ENCODE results near the gene IFT43.
"Not testable (repeated sequence)": the region's sequence is repeated elsewhere in the genome, so short reads cannot be mapped to it uniquely, and the experiment has no call there.

The IFT43 gene

GRCh38 chr14:75993567-75994041 lies 8.0 kb downstream of the IFT43 start:
- Histone ChIP-seq H3K27ac (ENCODE audit: low read depth, low read length) (no peak overlapping the region), H3K4me3 (ENCODE audit: low read depth, low read length) (no peak overlapping the region), H2AFZ (ENCODE audit: low read length, unreplicated experiment) (no peak overlapping the region), H3K79me2 (ENCODE audit: control insufficient read depth, insufficient read depth, low read length, unreplicated experiment) (no peaks in the 10 kb centered on the region), H3K4me1 (ENCODE audit: control insufficient read depth, insufficient read depth, low read length, unreplicated experiment) (peaks cover 25% of the 10 kb centered on the region), H3K27me3 (ENCODE audit: insufficient read depth, low read length) (no peaks in the 10 kb centered on the region), H3K36me3 (ENCODE audit: insufficient read depth, low read length) (peaks cover 13% of the 10 kb centered on the region; the same call in 1 of the 2 replicates)

GRCh38 chr14:75995372-75996041 lies 9.9 kb downstream of the IFT43 start:
- H3K27me3 ChIP-seq (ENCODE audit: insufficient read depth, low read length) = no peaks in the 10 kb centered on the region
- peaks cover 13% of the 10 kb centered on the region for H3K4me1 ChIP-seq (ENCODE audit: control insufficient read depth, insufficient read depth, low read length, unreplicated experiment)
- peak overlapping the region; percentile 34 for H3K4me3 ChIP-seq (ENCODE audit: low read depth, low read length)
- peaks cover 19% of the 10 kb centered on the region; the same call in 1 of the 2 replicates for H3K36me3 ChIP-seq (ENCODE audit: insufficient read depth, low read length)
- no peak overlapping the region for H2AFZ ChIP-seq (ENCODE audit: low read length, unreplicated experiment)
- no peaks in the 10 kb centered on the region for H3K79me2 ChIP-seq (ENCODE audit: control insufficient read depth, insufficient read depth, low read length, unreplicated experiment)
- no peak overlapping the region for H3K27ac ChIP-seq (ENCODE audit: low read depth, low read length)

GRCh38 chr14:75996488-75996887 lies 10.9 kb downstream of the IFT43 start:
- Histone ChIP-seq H2AFZ (ENCODE audit: low read length, unreplicated experiment) (no peak overlapping the region), H3K79me2 (ENCODE audit: control insufficient read depth, insufficient read depth, low read length, unreplicated experiment) (no peaks in the 10 kb centered on the region), H3K27ac (ENCODE audit: low read depth, low read length) (no peak overlapping the region), H3K36me3 (ENCODE audit: insufficient read depth, low read length) (peaks cover 29% of the 10 kb centered on the region; the same call in 1 of the 2 replicates), H3K4me1 (ENCODE audit: control insufficient read depth, insufficient read depth, low read length, unreplicated experiment) (peaks cover 13% of the 10 kb centered on the region), H3K4me3 (ENCODE audit: low read depth, low read length) (no peak overlapping the region), H3K27me3 (ENCODE audit: insufficient read depth, low read length) (no peaks in the 10 kb centered on the region)

GRCh38 chr14:75999511-76000190 lies 14.1 kb downstream of the IFT43 start:
- peaks cover 39% of the 10 kb centered on the region for H3K36me3 ChIP-seq (ENCODE audit: insufficient read depth, low read length)
- no peak overlapping the region for H2AFZ ChIP-seq (ENCODE audit: low read length, unreplicated experiment)
- no peak overlapping the region for H3K27ac ChIP-seq (ENCODE audit: low read depth, low read length)
- no peak overlapping the region for H3K4me3 ChIP-seq (ENCODE audit: low read depth, low read length)
- H3K79me2 ChIP-seq (ENCODE audit: control insufficient read depth, insufficient read depth, low read length, unreplicated experiment) = no peaks in the 10 kb centered on the region
- peaks cover 13% of the 10 kb centered on the region for H3K4me1 ChIP-seq (ENCODE audit: control insufficient read depth, insufficient read depth, low read length, unreplicated experiment)
- no peaks in the 10 kb centered on the region for H3K27me3 ChIP-seq (ENCODE audit: insufficient read depth, low read length)

- Histone ChIP-seq H3K4me1 (ENCODE audit: control insufficient read depth, insufficient read depth, low read length, unreplicated experiment) (no peaks in the 10 kb centered on the region), H3K27me3 (ENCODE audit: insufficient read depth, low read length) (no peaks in the 10 kb centered on the region), H3K79me2 (ENCODE audit: control insufficient read depth, insufficient read depth, low read length, unreplicated experiment) (no peaks in the 10 kb centered on the region), H2AFZ (ENCODE audit: low read length, unreplicated experiment) (no peak overlapping the region), H3K36me3 (ENCODE audit: insufficient read depth, low read length) (peaks cover 43% of the 10 kb centered on the region), H3K4me3 (ENCODE audit: low read depth, low read length) (no peak overlapping the region), H3K27ac (ENCODE audit: low read depth, low read length) (no peak overlapping the region)
These were observed 16.8 kb downstream of the IFT43 start for GRCh38 chr14:76002383-76002782.

GRCh38 chr14:76006253-76006652 lies 20.7 kb downstream of the IFT43 start:
- H3K27ac ChIP-seq (ENCODE audit: low read depth, low read length) = no peak overlapping the region
- H3K79me2 ChIP-seq (ENCODE audit: control insufficient read depth, insufficient read depth, low read length, unreplicated experiment) = no peaks in the 10 kb centered on the region
- no peak overlapping the region for H2AFZ ChIP-seq (ENCODE audit: low read length, unreplicated experiment)
- peaks cover 6% of the 10 kb centered on the region for H3K4me1 ChIP-seq (ENCODE audit: control insufficient read depth, insufficient read depth, low read length, unreplicated experiment)
- peaks cover 22% of the 10 kb centered on the region for H3K36me3 ChIP-seq (ENCODE audit: insufficient read depth, low read length)
- no peaks in the 10 kb centered on the region for H3K27me3 ChIP-seq (ENCODE audit: insufficient read depth, low read length)
- H3K4me3 ChIP-seq (ENCODE audit: low read depth, low read length) = no peak overlapping the region

GRCh38 chr14:76007379-76007778 lies 21.8 kb downstream of the IFT43 start:
- Histone ChIP-seq H3K4me1 (ENCODE audit: control insufficient read depth, insufficient read depth, low read length, unreplicated experiment) (peaks cover 6% of the 10 kb centered on the region), H3K27me3 (ENCODE audit: insufficient read depth, low read length) (no peaks in the 10 kb centered on the region), H3K36me3 (ENCODE audit: insufficient read depth, low read length) (peaks cover 17% of the 10 kb centered on the region), H3K4me3 (ENCODE audit: low read depth, low read length) (no peak overlapping the region), H2AFZ (ENCODE audit: low read length, unreplicated experiment) (no peak overlapping the region), H3K79me2 (ENCODE audit: control insufficient read depth, insufficient read depth, low read length, unreplicated experiment) (no peaks in the 10 kb centered on the region), H3K27ac (ENCODE audit: low read depth, low read length) (no peak overlapping the region)

- Histone ChIP-seq H3K27me3 (ENCODE audit: insufficient read depth, low read length) (no peaks in the 10 kb centered on the region), H2AFZ (ENCODE audit: low read length, unreplicated experiment) (no peak overlapping the region), H3K36me3 (ENCODE audit: insufficient read depth, low read length) (peaks cover 17% of the 10 kb centered on the region), H3K4me1 (ENCODE audit: control insufficient read depth, insufficient read depth, low read length, unreplicated experiment) (peaks cover 6% of the 10 kb centered on the region), H3K79me2 (ENCODE audit: control insufficient read depth, insufficient read depth, low read length, unreplicated experiment) (no peaks in the 10 kb centered on the region), H3K27ac (ENCODE audit: low read depth, low read length) (no peak overlapping the region), H3K4me3 (ENCODE audit: low read depth, low read length) (no peak overlapping the region)
These were observed 22.3 kb downstream of the IFT43 start for GRCh38 chr14:76007852-76008251.

- not testable (repeated sequence) for H3K27ac ChIP-seq (ENCODE audit: low read depth, low read length); H3K36me3 ChIP-seq (ENCODE audit: insufficient read depth, low read length); H3K79me2 ChIP-seq (ENCODE audit: control insufficient read depth, insufficient read depth, low read length, unreplicated experiment); H3K27me3 ChIP-seq (ENCODE audit: insufficient read depth, low read length); H2AFZ ChIP-seq (ENCODE audit: low read length, unreplicated experiment); H3K4me3 ChIP-seq (ENCODE audit: low read depth, low read length); H3K4me1 ChIP-seq (ENCODE audit: control insufficient read depth, insufficient read depth, low read length, unreplicated experiment)
These were observed 24.1 kb downstream of the IFT43 start for GRCh38 chr14:76009627-76010026.

GRCh38 chr14:76011930-76012329 lies 26.4 kb downstream of the IFT43 start:
- Histone ChIP-seq H3K79me2 (ENCODE audit: control insufficient read depth, insufficient read depth, low read length, unreplicated experiment) (no peaks in the 10 kb centered on the region), H3K36me3 (ENCODE audit: insufficient read depth, low read length) (no peaks in the 10 kb centered on the region), H3K27me3 (ENCODE audit: insufficient read depth, low read length) (no peaks in the 10 kb centered on the region), H3K4me1 (ENCODE audit: control insufficient read depth, insufficient read depth, low read length, unreplicated experiment) (peaks cover 6% of the 10 kb centered on the region), H2AFZ (ENCODE audit: low read length, unreplicated experiment) (no peak overlapping the region), H3K27ac (ENCODE audit: low read depth, low read length) (no peak overlapping the region), H3K4me3 (ENCODE audit: low read depth, low read length) (no peak overlapping the region)

- H3K36me3 ChIP-seq (ENCODE audit: insufficient read depth, low read length) = no peaks in the 10 kb centered on the region; the same call in 1 of the 2 replicates
- H3K4me3 ChIP-seq (ENCODE audit: low read depth, low read length) = no peak overlapping the region
- peaks cover 6% of the 10 kb centered on the region for H3K4me1 ChIP-seq (ENCODE audit: control insufficient read depth, insufficient read depth, low read length, unreplicated experiment)
These were observed 26.8 kb downstream of the IFT43 start for GRCh38 chr14:76012354-76012753.

More at GRCh38 chr14:76012354-76012753, 26.8 kb downstream of the IFT43 start:
- no peaks in the 10 kb centered on the region for H3K27me3 ChIP-seq (ENCODE audit: insufficient read depth, low read length)
- no peak overlapping the region for H3K27ac ChIP-seq (ENCODE audit: low read depth, low read length)
- no peaks in the 10 kb centered on the region for H3K79me2 ChIP-seq (ENCODE audit: control insufficient read depth, insufficient read depth, low read length, unreplicated experiment)
- no peak overlapping the region for H2AFZ ChIP-seq (ENCODE audit: low read length, unreplicated experiment)
